Measurements from ENCODE around the gene MPHOSPH9.
"Not testable (repeated sequence)": the region's sequence is repeated elsewhere in the genome, so short reads cannot be mapped to it uniquely, and the experiment has no call there.

The MPHOSPH9 gene

GRCh38 chr12:123225443-123225842, 7.5 kb downstream of the MPHOSPH9 start:
- no peak for FAIRE-seq

- FAIRE-seq: no peak
Observed at GRCh38 chr12:123223241-123223668, 9.7 kb downstream of the MPHOSPH9 start.

- not testable (repeated sequence) for FAIRE-seq
Observed at GRCh38 chr12:123207815-123208214, 25.1 kb downstream of the MPHOSPH9 start.

- FAIRE-seq: peak; percentile 23
Observed at GRCh38 chr12:123206794-123207193, 26.1 kb downstream of the MPHOSPH9 start.

GRCh38 chr12:123200414-123200813, 32.5 kb downstream of the MPHOSPH9 start:
- no peak for FAIRE-seq

- no peak for FAIRE-seq
Observed at GRCh38 chr12:123199936-123200335, 33.0 kb downstream of the MPHOSPH9 start.

GRCh38 chr12:123187637-123188036, 45.3 kb downstream of the MPHOSPH9 start:
- no peak for FAIRE-seq

GRCh38 chr12:123180171-123180570, 52.8 kb downstream of the MPHOSPH9 start:
- no peak for FAIRE-seq

GRCh38 chr12:123171967-123172366, 61.0 kb downstream of the MPHOSPH9 start:
- no peak for FAIRE-seq

- no peak for FAIRE-seq
Observed at GRCh38 chr12:123167329-123167728, 65.6 kb downstream of the MPHOSPH9 start.

GRCh38 chr12:123165537-123165936, 67.4 kb downstream of the MPHOSPH9 start:
- no peak for FAIRE-seq

- no peak for FAIRE-seq
Observed at GRCh38 chr12:123164710-123165261, 68.2 kb downstream of the MPHOSPH9 start.

- no peak for FAIRE-seq
Observed at GRCh38 chr12:123164222-123164621, 68.7 kb downstream of the MPHOSPH9 start.

- FAIRE-seq: peak; percentile 42
Observed at GRCh38 chr12:123163227-123163626, 69.7 kb downstream of the MPHOSPH9 start.

- FAIRE-seq: no peak
Observed at GRCh38 chr12:123160801-123161487, 72.0 kb downstream of the MPHOSPH9 start.

- FAIRE-seq: no peak
Observed at GRCh38 chr12:123153906-123154305, 79.0 kb downstream of the MPHOSPH9 start.

- no peak for FAIRE-seq
Observed at GRCh38 chr12:123152833-123153232, 80.1 kb downstream of the MPHOSPH9 start.

- no peak for FAIRE-seq
Observed at GRCh38 chr12:123151457-123152454, 81.2 kb downstream of the MPHOSPH9 start.

GRCh38 chr12:123150744-123151456, 82.0 kb downstream of the MPHOSPH9 start, which contains the start of gene PITPNM2:
TSS of gene PITPNM2 (minus strand) at chr12:123151090. CDS start at chr12:123034590, 116,500 bp downstream.
- FAIRE-seq: no peak

GRCh38 chr12:123150275-123150743, 82.6 kb downstream of the MPHOSPH9 start:
- no peak for FAIRE-seq

- no peak for FAIRE-seq
Observed at GRCh38 chr12:123149501-123150274, 83.3 kb downstream of the MPHOSPH9 start.

GRCh38 chr12:123149088-123149487, 83.9 kb downstream of the MPHOSPH9 start:
- no peak for FAIRE-seq

All from G401.6 (cell line).